Peyer's patch (tissue), 4 donors: ENCODE measurements around the gene TCF4.

Experiments
- POLR2A ChIP-seq, 2 donors: fragments of 450-650 bp; IDR thresholded peaks; one replicate each; pipeline ENCODE4 v1.5.1; 2017; ENCODE audit warnings: antibody characterized with exemption in 2 of 2, mild to moderate bottlenecking in 2 of 2, moderate library complexity in 2 of 2
- TF ChIP-seq, protein P1 (sequence below), 6 experiments: fragments of 450-650 bp in 4 of 6; fragments of 200-600 bp in 2 of 6; sonication (generic) in 1 of 6; IDR thresholded peaks; one replicate each; pipeline ENCODE4 v1.5.1; 2017 to 2019; ENCODE audit warnings: antibody characterized with exemption in 6 of 6, mild to moderate bottlenecking in 3 of 6, moderate library complexity in 1 of 6

GRCh38 chr18:55287935-55288868 lies 299.8 kb downstream of the TCF4 start:
- TF ChIP-seq, protein P1, sequence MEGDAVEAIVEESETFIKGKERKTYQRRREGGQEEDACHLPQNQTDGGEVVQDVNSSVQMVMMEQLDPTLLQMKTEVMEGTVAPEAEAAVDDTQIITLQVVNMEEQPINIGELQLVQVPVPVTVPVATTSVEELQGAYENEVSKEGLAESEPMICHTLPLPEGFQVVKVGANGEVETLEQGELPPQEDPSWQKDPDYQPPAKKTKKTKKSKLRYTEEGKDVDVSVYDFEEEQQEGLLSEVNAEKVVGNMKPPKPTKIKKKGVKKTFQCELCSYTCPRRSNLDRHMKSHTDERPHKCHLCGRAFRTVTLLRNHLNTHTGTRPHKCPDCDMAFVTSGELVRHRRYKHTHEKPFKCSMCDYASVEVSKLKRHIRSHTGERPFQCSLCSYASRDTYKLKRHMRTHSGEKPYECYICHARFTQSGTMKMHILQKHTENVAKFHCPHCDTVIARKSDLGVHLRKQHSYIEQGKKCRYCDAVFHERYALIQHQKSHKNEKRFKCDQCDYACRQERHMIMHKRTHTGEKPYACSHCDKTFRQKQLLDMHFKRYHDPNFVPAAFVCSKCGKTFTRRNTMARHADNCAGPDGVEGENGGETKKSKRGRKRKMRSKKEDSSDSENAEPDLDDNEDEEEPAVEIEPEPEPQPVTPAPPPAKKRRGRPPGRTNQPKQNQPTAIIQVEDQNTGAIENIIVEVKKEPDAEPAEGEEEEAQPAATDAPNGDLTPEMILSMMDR (IDR thresholded peaks at IDR 0.05): no peak
- TF ChIP-seq POLR2A (IDR thresholded peaks at IDR 0.05): no peak
